Fibroblast of skin of right quadriceps (primary cell): ENCODE measurements around the gene RSPO3.
"Not testable (repeated sequence)": the region's sequence is repeated elsewhere in the genome, so short reads cannot be mapped to it uniquely, and the experiment has no call there.

Experiments
- DNase-seq: peaks from one replicate; pipeline ENCODE4 v3.0.0-alpha.2; 2013

RSPO3 gene, protein sequence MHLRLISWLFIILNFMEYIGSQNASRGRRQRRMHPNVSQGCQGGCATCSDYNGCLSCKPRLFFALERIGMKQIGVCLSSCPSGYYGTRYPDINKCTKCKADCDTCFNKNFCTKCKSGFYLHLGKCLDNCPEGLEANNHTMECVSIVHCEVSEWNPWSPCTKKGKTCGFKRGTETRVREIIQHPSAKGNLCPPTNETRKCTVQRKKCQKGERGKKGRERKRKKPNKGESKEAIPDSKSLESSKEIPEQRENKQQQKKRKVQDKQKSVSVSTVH

DNA sequence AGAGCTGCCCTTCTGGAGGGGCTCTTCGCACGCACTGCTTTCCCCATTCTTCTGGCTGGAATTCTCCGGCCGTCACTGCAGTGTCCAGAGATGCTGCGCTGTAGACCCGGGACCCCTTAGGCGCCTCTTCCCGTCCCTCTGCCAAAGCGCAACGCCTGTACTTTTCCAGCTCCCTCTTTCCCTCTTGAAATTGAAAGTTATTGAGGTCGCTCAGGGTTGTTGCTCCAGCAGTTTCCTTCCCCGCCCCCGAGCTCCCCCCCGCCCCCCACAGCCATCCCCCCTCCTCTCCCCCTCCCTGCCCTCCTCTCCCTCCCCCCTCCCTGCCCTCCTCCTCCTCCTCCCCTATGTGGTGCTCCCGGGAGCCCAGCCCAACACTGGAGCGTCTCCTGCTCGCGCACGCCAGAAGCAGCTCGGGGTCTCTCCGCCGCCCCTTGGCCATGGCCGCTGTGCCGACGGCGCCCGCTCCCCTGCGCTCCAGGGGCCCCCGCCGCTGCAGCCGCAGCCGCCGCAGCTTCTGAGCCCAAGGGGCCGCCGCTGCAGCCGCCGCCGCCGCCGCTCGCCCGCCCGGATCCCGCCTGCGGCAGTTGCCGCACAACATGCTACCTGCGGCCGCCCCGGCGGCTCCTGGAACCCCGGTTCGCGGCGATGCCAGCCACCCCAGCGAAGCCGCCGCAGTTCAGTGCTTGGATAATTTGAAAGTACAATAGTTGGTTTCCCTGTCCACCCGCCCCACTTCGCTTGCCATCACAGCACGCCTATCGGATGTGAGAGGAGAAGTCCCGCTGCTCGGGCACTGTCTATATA lies at the start of gene RSPO3:
Gene RSPO3, plus strand, starts transcription at position 374 of the 804 bp plus-strand sequence. CDS start 522 bp downstream, outside the sequence.
- DNase-seq: peak; percentile 14

DNA sequence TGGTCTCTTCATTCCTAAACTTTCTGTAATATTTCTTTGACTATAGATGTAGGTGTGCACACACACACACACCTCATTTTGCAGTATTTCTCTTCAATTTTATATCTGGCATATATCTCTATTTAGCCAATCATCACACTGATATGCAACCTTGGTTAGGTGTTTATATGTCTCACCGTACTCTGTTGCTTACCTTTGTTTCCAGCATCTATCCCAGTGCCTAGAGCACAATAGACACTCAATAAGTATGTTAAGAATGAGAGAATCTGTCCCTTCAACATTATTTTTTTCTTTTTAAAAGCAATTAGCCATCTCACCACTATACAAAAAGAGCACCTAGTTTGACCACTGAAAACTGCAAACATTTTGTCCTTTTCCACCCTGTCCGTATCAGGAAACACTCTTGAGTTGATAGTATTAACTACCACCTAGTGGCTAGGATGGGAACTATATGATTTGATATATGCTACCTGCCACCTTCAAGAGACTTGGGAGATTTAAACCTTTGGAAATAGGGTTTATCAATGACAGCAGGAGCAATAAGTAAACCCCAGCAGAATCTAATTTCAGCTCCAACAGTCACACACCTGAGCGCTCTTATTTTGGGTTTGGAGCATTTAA lies 48.7 kb upstream of the RSPO3 start:
- DNase-seq: peak; percentile 23

- DNase-seq: no peak
Measured at GRCh38 chr6:127073222-127073621, 45.2 kb upstream of the RSPO3 start.

DNA sequence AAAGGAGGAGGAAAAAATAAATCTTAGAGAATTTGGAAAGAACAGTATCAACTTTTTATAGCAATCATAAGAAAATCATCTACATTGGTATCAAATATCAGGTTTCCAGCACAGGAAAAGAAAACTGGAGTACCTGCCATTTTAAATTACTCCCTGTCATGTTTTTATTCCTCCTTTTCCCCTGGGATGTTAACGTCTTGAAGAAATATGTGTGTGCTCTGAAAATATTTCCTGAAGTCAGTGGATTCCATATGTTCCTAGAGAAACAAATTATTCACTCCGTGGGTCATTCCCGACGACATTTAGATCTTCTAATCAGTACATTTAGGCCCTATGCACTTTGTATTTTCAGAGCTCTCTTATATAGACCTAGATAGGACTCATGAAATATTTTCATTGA lies 42.0 kb upstream of the RSPO3 start:
- peak; percentile 45 for DNase-seq

GRCh38 chr6:127077886-127078285 lies 40.6 kb upstream of the RSPO3 start:
- DNase-seq: no peak

DNA sequence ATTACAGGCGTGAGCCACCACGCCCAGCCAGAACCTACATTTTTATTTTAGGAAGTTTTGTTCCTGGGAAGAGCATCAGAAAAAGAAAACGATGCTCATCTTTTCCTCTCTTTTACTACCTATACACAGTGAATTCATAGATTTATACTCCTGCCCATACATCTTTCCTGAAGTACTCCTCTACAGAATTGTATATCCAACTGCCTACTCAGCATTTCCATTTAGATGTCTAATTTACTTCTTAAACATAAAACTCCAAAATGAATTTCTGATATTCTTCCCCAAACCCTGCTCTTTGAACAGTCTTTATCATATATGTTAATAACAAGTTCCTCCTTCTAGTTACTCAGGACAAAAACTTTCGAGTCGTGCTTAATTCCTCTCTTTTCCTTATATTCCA lies 39.8 kb upstream of the RSPO3 start:
- DNase-seq: no peak

DNA sequence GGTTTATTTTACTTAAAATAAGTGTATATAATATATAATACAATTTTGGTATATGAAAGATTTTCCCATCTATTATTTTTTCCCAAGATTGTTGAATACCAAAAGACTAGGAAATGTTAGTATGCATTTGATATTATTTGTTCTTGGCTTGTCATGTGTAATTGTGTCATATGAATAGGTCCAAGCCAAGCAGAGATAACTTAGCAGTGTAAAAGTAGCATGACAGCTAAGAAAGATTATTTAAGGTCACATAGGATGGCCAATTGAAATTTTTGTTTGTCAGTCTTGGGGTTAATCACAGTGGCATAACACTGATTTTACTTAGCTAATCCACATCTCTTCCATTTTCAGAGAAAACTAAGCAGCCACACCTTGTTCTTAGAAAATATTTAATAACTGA lies 38.8 kb upstream of the RSPO3 start:
- no peak for DNase-seq

DNA sequence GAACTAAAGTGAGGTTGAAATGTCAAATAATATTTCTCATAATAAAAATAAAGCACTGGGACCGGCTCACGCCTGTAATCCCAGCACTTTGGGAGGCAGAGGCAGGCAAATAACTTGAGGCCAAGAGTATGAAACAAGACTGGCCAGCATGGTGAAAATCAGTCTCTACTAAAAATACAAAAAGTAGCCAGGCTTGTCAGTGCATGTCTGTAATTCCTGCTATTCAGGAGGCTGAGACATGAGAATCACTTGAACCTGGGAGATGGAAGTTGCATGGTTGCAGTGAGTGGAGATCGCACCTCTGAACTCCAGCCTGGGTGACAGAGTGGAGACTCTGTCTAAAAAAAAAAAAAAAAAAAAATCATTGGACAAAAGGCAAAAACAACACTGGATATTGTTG lies 38.4 kb upstream of the RSPO3 start:
- DNase-seq: no peak

DNA sequence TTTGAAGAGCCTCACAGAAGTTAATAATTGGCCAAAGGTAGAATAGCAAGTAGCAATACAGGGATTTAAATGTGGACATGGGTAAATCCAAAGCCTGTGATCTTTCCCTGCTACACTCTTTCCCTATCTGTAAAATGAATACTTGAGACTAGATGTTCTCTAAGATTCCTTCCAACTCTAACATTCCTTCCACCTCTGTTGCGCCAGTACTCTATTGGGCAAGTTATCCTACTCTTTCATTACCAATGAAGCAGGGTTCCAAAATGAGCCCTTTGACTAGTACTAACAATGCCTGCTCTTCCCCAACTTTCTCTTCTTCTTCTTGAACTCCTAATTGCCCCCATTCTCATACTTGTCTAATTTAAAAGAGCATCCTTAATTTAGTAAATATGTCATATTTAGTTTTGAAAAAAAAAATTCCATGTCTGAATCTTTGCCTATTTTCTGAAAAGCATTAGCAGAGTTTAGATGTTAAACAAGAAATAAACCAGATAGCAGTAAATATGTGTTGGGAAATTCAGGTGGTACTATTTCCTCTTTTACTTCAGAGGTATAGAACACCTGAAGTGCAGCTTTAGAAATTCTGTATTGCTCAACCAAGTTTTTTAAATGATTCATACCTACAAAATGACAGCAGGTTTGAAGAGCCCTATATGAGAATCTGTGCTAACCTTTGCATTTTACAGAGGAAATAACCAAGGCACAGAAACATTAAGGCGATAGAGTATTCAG lies 35.1 kb upstream of the RSPO3 start:
- no peak for DNase-seq

GRCh38 chr6:127083963-127084310 lies 34.5 kb upstream of the RSPO3 start:
- DNase-seq: no peak

- DNase-seq: no peak
Measured at GRCh38 chr6:127085181-127085580, 33.3 kb upstream of the RSPO3 start.

DNA sequence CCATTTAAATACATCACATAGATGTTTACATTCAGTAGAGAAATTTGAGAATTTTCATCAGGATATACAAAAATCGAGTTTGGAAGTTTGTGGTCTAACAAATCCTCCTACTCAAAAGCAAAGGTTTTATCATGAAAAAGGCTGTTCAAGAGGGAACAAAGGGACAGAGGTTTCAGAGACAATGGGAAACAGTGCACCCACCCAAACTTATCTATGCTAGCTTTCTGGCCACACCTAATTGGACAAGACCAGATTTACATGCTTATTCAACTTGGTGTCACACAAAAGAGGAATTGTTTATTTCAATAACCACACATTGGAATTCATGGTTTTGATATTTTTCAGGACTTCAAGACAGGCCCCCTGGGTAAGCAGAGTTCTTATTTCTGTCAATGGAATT lies 28.4 kb upstream of the RSPO3 start:
- DNase-seq: no peak

GRCh38 chr6:127092466-127092865 lies 26.0 kb upstream of the RSPO3 start:
- DNase-seq: peak; percentile 47

DNA sequence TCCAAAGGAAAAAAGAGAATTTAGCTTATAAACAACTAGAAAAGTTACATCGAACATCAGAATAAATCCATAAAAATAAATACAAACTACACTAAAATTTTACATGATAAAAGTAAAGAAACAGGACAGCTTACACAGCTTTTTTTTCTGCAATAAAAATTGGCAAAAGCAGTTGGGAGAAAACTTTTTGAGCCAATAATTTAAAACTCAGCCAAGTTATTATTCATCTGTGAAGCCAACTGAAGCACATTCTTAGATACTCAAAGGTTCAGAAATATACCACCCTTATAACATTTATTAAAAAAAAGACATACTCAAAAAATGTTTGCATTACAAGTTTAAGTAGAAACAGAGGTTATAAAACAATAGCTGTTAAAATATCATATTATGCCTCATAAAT lies 23.7 kb upstream of the RSPO3 start:
- DNase-seq: no peak

DNA sequence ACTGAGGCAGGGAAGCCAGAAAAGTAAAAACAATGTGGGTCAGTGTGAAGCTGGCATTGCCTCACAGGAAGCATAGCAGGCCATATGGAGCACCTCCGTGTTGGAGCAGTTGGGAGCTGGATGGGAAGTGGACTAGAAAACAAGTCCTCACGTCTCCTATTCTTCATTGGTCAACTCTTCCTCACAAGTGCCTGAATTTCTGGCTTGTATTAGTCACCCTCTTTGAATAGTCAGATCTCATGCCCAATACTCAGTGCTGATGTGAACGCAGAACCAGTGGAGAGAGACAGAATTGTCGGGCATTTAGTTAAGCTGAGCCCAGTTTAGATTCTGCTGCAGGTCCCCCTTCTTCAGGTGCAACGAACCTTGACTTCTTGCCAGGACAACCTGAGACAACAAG lies 22.3 kb upstream of the RSPO3 start:
- DNase-seq: no peak

- DNase-seq: not testable (repeated sequence)
Measured at GRCh38 chr6:127097442-127097841, 21.0 kb upstream of the RSPO3 start.

- peak; percentile 19 for DNase-seq
Measured at GRCh38 chr6:127100510-127101140, 17.8 kb upstream of the RSPO3 start.

DNA sequence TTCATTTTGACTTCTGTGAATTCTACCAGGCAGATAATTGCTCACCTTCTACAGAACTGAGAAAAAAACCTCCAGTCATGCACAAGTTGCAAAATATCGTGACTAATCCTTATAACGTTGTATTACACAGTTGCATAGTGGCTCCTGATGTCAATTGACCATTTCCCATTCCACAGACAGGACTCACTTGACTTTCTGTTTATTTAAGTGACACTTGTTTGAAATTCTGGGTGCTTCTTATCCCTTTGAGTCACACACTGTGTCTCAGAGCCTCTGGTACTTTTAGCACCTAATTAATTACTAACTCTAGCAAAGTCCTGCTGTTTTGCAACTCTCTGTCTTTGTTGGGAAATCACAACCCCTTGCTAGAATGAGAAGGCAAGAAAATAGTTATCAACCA lies 16.2 kb upstream of the RSPO3 start:
- DNase-seq: peak; percentile 93

GRCh38 chr6:127102859-127103258 lies 15.6 kb upstream of the RSPO3 start:
- no peak for DNase-seq

GRCh38 chr6:127103482-127103881 lies 15.0 kb upstream of the RSPO3 start:
- DNase-seq: peak; percentile 15

DNA sequence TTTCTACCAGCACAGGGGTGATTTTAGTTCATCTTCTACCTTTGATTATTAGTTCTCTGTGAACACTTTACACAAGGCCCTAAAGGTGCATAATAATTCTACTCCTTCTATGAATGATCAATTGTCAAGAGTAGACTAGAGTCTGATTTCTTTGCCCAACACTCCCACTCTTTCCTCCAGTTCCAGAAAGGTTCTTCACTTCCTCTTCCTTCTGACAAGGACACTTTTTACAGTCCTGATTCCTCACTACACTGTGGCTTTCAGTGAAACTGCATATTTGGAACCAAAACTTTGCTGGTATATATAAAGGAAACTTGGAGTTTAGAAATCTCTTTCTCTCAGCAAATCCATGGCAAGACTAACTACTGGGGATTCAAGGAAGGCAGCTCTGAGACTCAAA lies 10.6 kb upstream of the RSPO3 start:
- no peak for DNase-seq

- DNase-seq: no peak
Measured at GRCh38 chr6:127110712-127111111, 7.8 kb upstream of the RSPO3 start.

- DNase-seq: no peak
Measured at GRCh38 chr6:127111526-127111925, 6.9 kb upstream of the RSPO3 start.
